HepG2 (cell line): Measurements from ENCODE around the gene GPT2. TPM values are rescaled to one million over a fixed set of nuclear protein-coding genes. Genes with fewer than 3 reads are reported as not detected.

ENCODE experiments used
- AHR ChIP-seq: IDR thresholded peaks from 2 replicates; pipeline ENCODE4 v1.6.1; 2018; ENCODE audit warnings: missing genetic modification reagents, missing compliant biosample characterization
- ARHGAP35 ChIP-seq: sonication (generic); formaldehyde crosslinking; IDR thresholded peaks from 2 replicates; pipeline ENCODE4 v1.9.0; 2022; ENCODE audit warnings: mild to moderate bottlenecking, inconsistent platforms, moderate library complexity, missing genetic modification reagents, borderline replicate concordance
- FIP1L1 ChIP-seq: fragments of 200-400 bp; formaldehyde crosslinking; IDR thresholded peaks from 2 replicates; pipeline ENCODE4 v1.6.1; 2018; ENCODE audit warnings: low read depth, mild to moderate bottlenecking, low read length, moderate library complexity, borderline replicate concordance; ENCODE audit not compliant: insufficient read depth
- LCORL ChIP-seq, 2 experiments: fragments of 450-650 bp in 1 of 2; sonication (generic) in 1 of 2; formaldehyde crosslinking in 1 of 2; IDR thresholded peaks; 2 replicates each; pipeline versions ENCODE4 v1.5.0 to v1.6.1; 2017 to 2020; ENCODE audit warnings: antibody characterized with exemption in 1 of 2, missing genetic modification reagents in 1 of 2
- MED1 ChIP-seq: sonication (generic); formaldehyde crosslinking; IDR thresholded peaks from 2 replicates; pipeline ENCODE4 v1.4.0; 2020; ENCODE audit warnings: missing genetic modification reagents
- MYNN ChIP-seq: sonication (generic); formaldehyde crosslinking; IDR thresholded peaks from 2 replicates; pipeline ENCODE4 v1.4.0; 2020; ENCODE audit warnings: mild to moderate bottlenecking, low read depth, missing genetic modification reagents
- NBN ChIP-seq: fragments of 450-650 bp; conservative IDR thresholded peaks from 2 replicates; pipeline ENCODE4 v1.6.1; 2017
- RELA ChIP-seq: sonication (generic); formaldehyde crosslinking; IDR thresholded peaks from 2 replicates; pipeline ENCODE4 v1.4.0; 2020; ENCODE audit warnings: missing genetic modification reagents
- SNRNP70 ChIP-seq: fragments of 200-400 bp; formaldehyde crosslinking; IDR thresholded peaks from 2 replicates; pipeline ENCODE4 v1.6.1; 2017; ENCODE audit warnings: mild to moderate bottlenecking, low read depth, low read length, moderate library complexity
- SOX5 ChIP-seq: IDR thresholded peaks from 2 replicates; pipeline ENCODE4 v1.6.1; 2016; ENCODE audit warnings: borderline replicate concordance
- SOX6 ChIP-seq, 2 experiments: fragments of 450-650 bp in 1 of 2; sonication (generic) in 1 of 2; formaldehyde crosslinking in 1 of 2; IDR thresholded peaks; 2 replicates each; pipeline versions ENCODE4 v1.4.0 to v1.6.1; 2017 to 2020; ENCODE audit warnings: antibody characterized with exemption in 1 of 2, mild to moderate bottlenecking in 1 of 2, missing genetic modification reagents in 1 of 2
- SRSF9 ChIP-seq: fragments of 200-400 bp; formaldehyde crosslinking; IDR thresholded peaks from 2 replicates; pipeline ENCODE4 v1.6.1; 2018; ENCODE audit warnings: borderline replicate concordance, mild to moderate bottlenecking, low read depth, low read length; ENCODE audit not compliant: insufficient read depth, poor library complexity, severe bottlenecking
- SYNCRIP ChIP-seq: fragments of 200-400 bp; formaldehyde crosslinking; IDR thresholded peaks from 2 replicates; pipeline ENCODE4 v1.6.1; 2018; ENCODE audit warnings: mild to moderate bottlenecking, low read depth, low read length; ENCODE audit not compliant: insufficient read depth
- TMF1 ChIP-seq: sonication (generic); formaldehyde crosslinking; IDR thresholded peaks from 2 replicates; pipeline ENCODE4 v1.8.1; 2022; ENCODE audit warnings: low read depth, missing genetic modification reagents
- WIZ ChIP-seq: sonication (generic); formaldehyde crosslinking; IDR thresholded peaks from 2 replicates; pipeline ENCODE4 v1.5.1; 2020; ENCODE audit warnings: mild to moderate bottlenecking, missing genetic modification reagents
- ZC3H13 ChIP-seq: sonication (generic); formaldehyde crosslinking; IDR thresholded peaks from 2 replicates; pipeline ENCODE4 v1.8.1; 2023; ENCODE audit warnings: mild to moderate bottlenecking, missing genetic modification reagents, moderate library complexity
- ZNF501 ChIP-seq: sonication (generic); formaldehyde crosslinking; IDR thresholded peaks from 2 replicates; pipeline ENCODE4 v1.5.1; 2020; ENCODE audit warnings: mild to moderate bottlenecking, moderate library complexity, missing genetic modification reagents
- ZNF543 ChIP-seq: sonication (generic); formaldehyde crosslinking; IDR thresholded peaks from 2 replicates; pipeline ENCODE4 v1.4.0; 2020; ENCODE audit warnings: mild to moderate bottlenecking, missing genetic modification reagents
- ZNF564 ChIP-seq: sonication (generic); formaldehyde crosslinking; IDR thresholded peaks from 2 replicates; pipeline ENCODE4 v1.8.1; 2023; ENCODE audit warnings: mild to moderate bottlenecking, missing genetic modification reagents
- ZNF7 ChIP-seq: IDR thresholded peaks from 2 replicates; pipeline ENCODE4 v1.6.1; 2016; ENCODE audit warnings: missing biosample characterization, missing genetic modification reagents
- ZSCAN31 ChIP-seq: sonication (generic); formaldehyde crosslinking; IDR thresholded peaks from 2 replicates; pipeline ENCODE4 v1.5.0; 2020; ENCODE audit warnings: low read depth, mild to moderate bottlenecking, missing genetic modification reagents
- polyA plus RNA-seq, 8 experiments: library from polyadenylated mRNA; depleted of rRNA in 3 of 8; stranded (reverse) in 7 of 8; unstranded in 1 of 8; fragments of >200 nt; fragmentation: Illumina TruSeq in 4 of 8; extraction: Trizol in 4 of 8; gene quantifications; 2 replicates each; pipeline versions ENCODE4 v1.2.1 to v1.2.3, GENCODE V29; 2011 to 2016; ENCODE audit warnings: low read depth in 4 of 8, missing spikeins in 1 of 8, mixed read lengths in 1 of 8; ENCODE audit not compliant: insufficient read depth in 1 of 8
- total RNA-seq, 5 experiments: library from RNA; depleted of rRNA; stranded (reverse); fragments of >200 nt; fragmentation: Illumina TruSeq; extraction: Trizol; gene quantifications; 2 replicates each; pipeline ENCODE4 v1.2.3, GENCODE V29; 2016; ENCODE audit warnings: low read depth in 1 of 5
- TF ChIP-seq, protein P1 (sequence below): sonication (generic); formaldehyde crosslinking; IDR thresholded peaks from 2 replicates; pipeline ENCODE4 v1.4.0; 2020; ENCODE audit warnings: missing genetic modification reagents, borderline replicate concordance
- TF ChIP-seq, protein P2 (sequence below): sonication (generic); formaldehyde crosslinking; IDR thresholded peaks from 2 replicates; pipeline ENCODE4 v1.5.0; 2020; ENCODE audit warnings: missing genetic modification reagents
- TF ChIP-seq, protein P3 (sequence below): sonication (generic); formaldehyde crosslinking; IDR thresholded peaks from 2 replicates; pipeline ENCODE4 v1.8.0; 2022; ENCODE audit warnings: mild to moderate bottlenecking, missing genetic modification reagents, moderate library complexity
- TF ChIP-seq, protein P4 (sequence below): sonication (generic); formaldehyde crosslinking; IDR thresholded peaks from 2 replicates; pipeline ENCODE4 v1.4.0; 2020; ENCODE audit warnings: mild to moderate bottlenecking, missing genetic modification reagents

GPT2 gene
- total and polyA plus RNA-seq, 2 of the 13 experiments (the other 11 are each of a cell fraction or from before 2014, with no cell fraction given): 138 to 267 TPM

DNA sequence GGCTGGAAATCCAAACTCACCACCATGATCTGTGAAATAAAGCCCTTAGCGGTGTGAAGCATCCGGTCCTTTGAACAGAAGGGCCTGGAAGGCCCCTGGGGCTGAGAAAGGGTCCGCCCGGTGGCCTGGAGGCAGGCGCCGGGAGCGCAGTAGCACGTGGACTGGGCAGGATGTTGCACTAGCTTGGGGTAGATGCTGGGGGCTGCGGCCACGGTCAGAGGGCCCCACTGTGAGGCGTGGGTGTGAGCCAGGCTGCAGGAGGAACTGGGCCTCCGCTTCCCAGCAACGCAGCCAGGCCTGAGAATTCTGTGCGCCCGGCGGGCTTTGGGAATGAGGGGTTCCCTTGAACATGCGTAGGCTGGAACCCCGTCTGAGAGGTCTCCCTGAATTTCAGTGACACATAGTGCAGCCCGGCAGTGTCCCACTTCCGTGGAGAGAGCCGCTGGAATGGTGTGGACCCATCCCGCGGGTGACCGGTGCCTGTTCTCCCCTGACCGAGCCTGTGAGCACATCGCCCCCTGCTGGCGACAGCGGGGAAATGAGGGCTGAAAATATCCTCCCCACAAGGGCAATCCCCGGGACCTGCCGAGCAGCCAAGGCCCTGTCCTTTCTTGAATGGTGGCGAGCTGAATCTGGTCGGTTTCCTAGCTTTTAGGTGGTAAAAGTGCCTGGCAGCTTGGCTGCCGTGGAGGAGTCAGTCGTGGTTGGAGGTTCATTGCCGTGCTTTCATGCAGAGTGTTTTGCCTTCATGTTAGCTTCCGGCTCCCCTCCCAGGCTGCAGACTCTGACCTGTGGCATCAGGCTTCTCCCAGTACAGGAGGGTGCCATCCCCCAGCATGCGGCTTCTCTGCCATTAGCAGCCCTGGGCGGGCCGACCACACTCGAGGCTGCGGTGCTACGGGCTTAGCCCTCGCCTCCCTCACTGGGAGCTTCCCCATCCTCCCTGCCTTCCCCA, 45.5 kb downstream of the GPT2 start (continued):
- TF ChIP-seq SRSF9: no peak
- peak; percentile 80 for TF ChIP-seq ZNF501 (CRISPR knock-in tag)
- TF ChIP-seq, protein P1, sequence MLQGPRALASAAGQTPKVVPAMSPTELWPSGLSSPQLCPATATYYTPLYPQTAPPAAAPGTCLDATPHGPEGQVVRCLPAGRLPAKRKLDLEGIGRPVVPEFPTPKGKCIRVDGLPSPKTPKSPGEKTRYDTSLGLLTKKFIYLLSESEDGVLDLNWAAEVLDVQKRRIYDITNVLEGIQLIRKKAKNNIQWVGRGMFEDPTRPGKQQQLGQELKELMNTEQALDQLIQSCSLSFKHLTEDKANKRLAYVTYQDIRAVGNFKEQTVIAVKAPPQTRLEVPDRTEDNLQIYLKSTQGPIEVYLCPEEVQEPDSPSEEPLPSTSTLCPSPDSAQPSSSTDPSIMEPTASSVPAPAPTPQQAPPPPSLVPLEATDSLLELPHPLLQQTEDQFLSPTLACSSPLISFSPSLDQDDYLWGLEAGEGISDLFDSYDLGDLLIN (CRISPR knock-in tag): no peak
- peak; percentile 36 for TF ChIP-seq MED1 (CRISPR knock-in tag)
- no peak for TF ChIP-seq SYNCRIP
- TF ChIP-seq, protein P2, sequence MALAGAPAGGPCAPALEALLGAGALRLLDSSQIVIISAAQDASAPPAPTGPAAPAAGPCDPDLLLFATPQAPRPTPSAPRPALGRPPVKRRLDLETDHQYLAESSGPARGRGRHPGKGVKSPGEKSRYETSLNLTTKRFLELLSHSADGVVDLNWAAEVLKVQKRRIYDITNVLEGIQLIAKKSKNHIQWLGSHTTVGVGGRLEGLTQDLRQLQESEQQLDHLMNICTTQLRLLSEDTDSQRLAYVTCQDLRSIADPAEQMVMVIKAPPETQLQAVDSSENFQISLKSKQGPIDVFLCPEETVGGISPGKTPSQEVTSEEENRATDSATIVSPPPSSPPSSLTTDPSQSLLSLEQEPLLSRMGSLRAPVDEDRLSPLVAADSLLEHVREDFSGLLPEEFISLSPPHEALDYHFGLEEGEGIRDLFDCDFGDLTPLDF (CRISPR knock-in tag): no peak
- no peak for TF ChIP-seq ZNF564 (CRISPR knock-in tag)
- TF ChIP-seq, protein P3, sequence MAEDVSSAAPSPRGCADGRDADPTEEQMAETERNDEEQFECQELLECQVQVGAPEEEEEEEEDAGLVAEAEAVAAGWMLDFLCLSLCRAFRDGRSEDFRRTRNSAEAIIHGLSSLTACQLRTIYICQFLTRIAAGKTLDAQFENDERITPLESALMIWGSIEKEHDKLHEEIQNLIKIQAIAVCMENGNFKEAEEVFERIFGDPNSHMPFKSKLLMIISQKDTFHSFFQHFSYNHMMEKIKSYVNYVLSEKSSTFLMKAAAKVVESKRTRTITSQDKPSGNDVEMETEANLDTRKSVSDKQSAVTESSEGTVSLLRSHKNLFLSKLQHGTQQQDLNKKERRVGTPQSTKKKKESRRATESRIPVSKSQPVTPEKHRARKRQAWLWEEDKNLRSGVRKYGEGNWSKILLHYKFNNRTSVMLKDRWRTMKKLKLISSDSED (CRISPR knock-in tag): no peak
- TF ChIP-seq ARHGAP35 (CRISPR knock-in tag): no peak
- peak; percentile 77 for TF ChIP-seq ZC3H13 (CRISPR knock-in tag)
- 0 out of 2 replicates have a peak, but pooled peaks have one; percentile 42 for TF ChIP-seq ZSCAN31
- TF ChIP-seq RELA (CRISPR knock-in tag): no peak
- TF ChIP-seq SNRNP70: no peak
- peak; percentile 32; the same call in 1 of the 2 replicates for TF ChIP-seq WIZ (CRISPR knock-in tag)
- no peak for TF ChIP-seq FIP1L1
- TF ChIP-seq TMF1 (CRISPR knock-in tag): no peak
- no peak for TF ChIP-seq AHR (CRISPR knock-in tag)
- TF ChIP-seq ZNF7 (CRISPR knock-in tag): no peak
- no peak for TF ChIP-seq MYNN (CRISPR knock-in tag)
- no peak for TF ChIP-seq LCORL (IDR thresholded peaks at IDR 0.05)
- TF ChIP-seq LCORL (CRISPR knock-in tag; IDR thresholded peaks at IDR 0.05): 0 out of 2 replicates have a peak, but pooled peaks have one; percentile 40
- no peak for TF ChIP-seq NBN
- no peak for TF ChIP-seq SOX5 (CRISPR knock-in tag)
- 0 out of 2 replicates have a peak, but pooled peaks have one; percentile 26 for TF ChIP-seq ZNF543 (CRISPR knock-in tag)
- no peak for TF ChIP-seq SOX6 (IDR thresholded peaks at IDR 0.05)
- TF ChIP-seq SOX6 (CRISPR knock-in tag; IDR thresholded peaks at IDR 0.05): no peak
- TF ChIP-seq, protein P4, sequence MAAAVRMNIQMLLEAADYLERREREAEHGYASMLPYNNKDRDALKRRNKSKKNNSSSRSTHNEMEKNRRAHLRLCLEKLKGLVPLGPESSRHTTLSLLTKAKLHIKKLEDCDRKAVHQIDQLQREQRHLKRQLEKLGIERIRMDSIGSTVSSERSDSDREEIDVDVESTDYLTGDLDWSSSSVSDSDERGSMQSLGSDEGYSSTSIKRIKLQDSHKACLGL: no peak
